Progenitor cell of endocrine pancreas (in vitro differentiated cells): Measurements from ENCODE around the gene SEL1L. TPM values are rescaled to one million over a fixed set of nuclear protein-coding genes. Genes with fewer than 3 reads are reported as not detected.
"Not testable (repeated sequence)": the region's sequence is repeated elsewhere in the genome, so short reads cannot be mapped to it uniquely, and the experiment has no call there.

ENCODE experiments used
- DNase-seq: peaks from one replicate; pipeline ENCODE4 v3.0.0; 2021; ENCODE audit warnings: low spot score; ENCODE audit not compliant: unreplicated experiment
- H3K27ac Mint-ChIP-seq: 2 replicates; pipeline ENCODE4 v1.8.0; 2021; ENCODE audit warnings: mild to moderate bottlenecking, moderate library complexity, mixed read lengths
- H3K27me3 Mint-ChIP-seq: 2 replicates; pipeline ENCODE4 v1.8.0; 2021; ENCODE audit warnings: mixed read lengths
- H3K36me3 Mint-ChIP-seq: 2 replicates; pipeline ENCODE4 v1.8.0; 2022; ENCODE audit warnings: mixed read lengths; ENCODE audit not compliant: insufficient read depth
- H3K4me1 Mint-ChIP-seq: 2 replicates; pipeline ENCODE4 v1.8.0; 2021; ENCODE audit warnings: low read depth, mixed read lengths
- H3K4me3 Mint-ChIP-seq: 2 replicates; pipeline ENCODE4 v1.8.0; 2021; ENCODE audit warnings: low read depth, mild to moderate bottlenecking, moderate library complexity, mixed read lengths
- H3K9me3 Mint-ChIP-seq: 2 replicates; pipeline ENCODE4 v1.8.0; 2021; ENCODE audit warnings: low read depth, mixed read lengths
- total RNA-seq: library from RNA; stranded (reverse); gene quantifications from 2 replicates; pipeline ENCODE4 v1.2.1, GENCODE V29; 2021
- TF ChIP-seq, protein P1 (sequence below): fragments of 200-600 bp; sonication (generic); IDR thresholded peaks from one replicate; pipeline ENCODE4 v1.5.0; 2021; ENCODE audit warnings: antibody characterized with exemption, mild to moderate bottlenecking; ENCODE audit not compliant: unreplicated experiment

Gene SEL1L
- total RNA-seq, 1 donor from 2014 or later, result 68.3 TPM

DNA sequence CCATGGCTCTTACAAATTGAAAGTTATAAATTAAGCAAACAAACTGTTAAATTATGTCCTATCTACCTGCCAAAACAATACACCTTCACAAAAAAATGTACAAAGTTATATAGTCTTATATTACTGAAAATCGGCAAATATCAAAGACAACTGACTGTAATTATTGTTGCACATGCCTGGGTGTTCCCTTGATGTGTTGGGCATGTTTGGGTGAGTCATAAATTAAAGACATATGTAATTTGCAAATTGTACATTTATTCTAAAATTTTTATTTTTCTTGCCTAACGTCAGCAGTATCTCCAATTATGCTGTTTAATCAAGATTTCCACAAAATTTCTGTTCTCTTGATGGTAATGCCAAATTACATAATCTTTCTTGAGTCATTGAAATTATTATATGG lies 22.0 kb upstream of the SEL1L start:
- Mint-ChIP-seq H3K36me3 (no peaks in the 10 kb centered on the region), H3K27ac (no peak overlapping the region), H3K27me3 (no peaks in the 10 kb centered on the region), H3K4me1 (no peaks in the 10 kb centered on the region), H3K4me3 (no peak overlapping the region), H3K9me3 (peaks cover 3% of the 10 kb centered on the region)
- no peak for DNase-seq
- TF ChIP-seq, protein P1, sequence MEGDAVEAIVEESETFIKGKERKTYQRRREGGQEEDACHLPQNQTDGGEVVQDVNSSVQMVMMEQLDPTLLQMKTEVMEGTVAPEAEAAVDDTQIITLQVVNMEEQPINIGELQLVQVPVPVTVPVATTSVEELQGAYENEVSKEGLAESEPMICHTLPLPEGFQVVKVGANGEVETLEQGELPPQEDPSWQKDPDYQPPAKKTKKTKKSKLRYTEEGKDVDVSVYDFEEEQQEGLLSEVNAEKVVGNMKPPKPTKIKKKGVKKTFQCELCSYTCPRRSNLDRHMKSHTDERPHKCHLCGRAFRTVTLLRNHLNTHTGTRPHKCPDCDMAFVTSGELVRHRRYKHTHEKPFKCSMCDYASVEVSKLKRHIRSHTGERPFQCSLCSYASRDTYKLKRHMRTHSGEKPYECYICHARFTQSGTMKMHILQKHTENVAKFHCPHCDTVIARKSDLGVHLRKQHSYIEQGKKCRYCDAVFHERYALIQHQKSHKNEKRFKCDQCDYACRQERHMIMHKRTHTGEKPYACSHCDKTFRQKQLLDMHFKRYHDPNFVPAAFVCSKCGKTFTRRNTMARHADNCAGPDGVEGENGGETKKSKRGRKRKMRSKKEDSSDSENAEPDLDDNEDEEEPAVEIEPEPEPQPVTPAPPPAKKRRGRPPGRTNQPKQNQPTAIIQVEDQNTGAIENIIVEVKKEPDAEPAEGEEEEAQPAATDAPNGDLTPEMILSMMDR, result no peak

DNA sequence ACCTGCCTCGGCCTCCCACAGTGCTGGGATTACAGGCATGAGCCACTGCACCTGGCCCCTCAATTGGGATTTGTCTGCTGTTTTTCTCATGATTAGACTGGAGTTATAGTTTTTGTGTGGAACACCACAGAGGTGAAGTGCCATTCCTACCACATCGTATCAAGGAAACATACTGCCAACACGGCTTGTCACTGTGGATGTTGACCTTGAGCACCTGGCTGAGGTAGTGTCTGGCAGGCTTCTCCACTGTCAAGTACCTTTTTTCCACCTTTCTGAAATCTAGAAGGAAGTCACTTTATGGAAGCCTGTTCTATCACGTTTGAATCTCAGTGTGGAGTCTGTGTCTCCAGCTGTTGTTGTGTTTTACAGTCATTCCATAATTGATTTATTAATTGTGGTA lies 21.4 kb upstream of the SEL1L start:
- no peaks in the 10 kb centered on the region for H3K4me1 Mint-ChIP-seq
- H3K36me3 Mint-ChIP-seq, result no peaks in the 10 kb centered on the region
- no peak for DNase-seq
- H3K27me3 Mint-ChIP-seq, result no peaks in the 10 kb centered on the region
- peaks cover 3% of the 10 kb centered on the region for H3K9me3 Mint-ChIP-seq
- H3K4me3 Mint-ChIP-seq, result no peak overlapping the region
- no peak overlapping the region for H3K27ac Mint-ChIP-seq
- TF ChIP-seq, protein P1, result no peak

- Mint-ChIP-seq H3K4me3 (no peak overlapping the region), H3K36me3 (no peaks in the 10 kb centered on the region), H3K9me3 (peaks cover 5% of the 10 kb centered on the region), H3K27me3 (no peaks in the 10 kb centered on the region), H3K4me1 (no peaks in the 10 kb centered on the region), H3K27ac (no peak overlapping the region)
- no peak for DNase-seq
- TF ChIP-seq, protein P1, result no peak
Measured at GRCh38 chr14:81551471-81551870, 17.8 kb upstream of the SEL1L start.

- DNase-seq, result no peak
- TF ChIP-seq, protein P1, result no peak
- peaks cover 5% of the 10 kb centered on the region for H3K9me3 Mint-ChIP-seq
- H3K4me3 Mint-ChIP-seq, result no peak overlapping the region
- no peak overlapping the region for H3K27ac Mint-ChIP-seq
- H3K27me3 Mint-ChIP-seq, result no peaks in the 10 kb centered on the region
- no peaks in the 10 kb centered on the region for H3K4me1 Mint-ChIP-seq
- H3K36me3 Mint-ChIP-seq, result no peaks in the 10 kb centered on the region
Measured at GRCh38 chr14:81550001-81550637, 16.5 kb upstream of the SEL1L start.

GRCh38 chr14:81541206-81541605 lies 7.6 kb upstream of the SEL1L start:
- H3K36me3 Mint-ChIP-seq, H3K4me1 Mint-ChIP-seq, H3K27me3 Mint-ChIP-seq, H3K27ac Mint-ChIP-seq, H3K4me3 Mint-ChIP-seq, DNase-seq: not testable (repeated sequence)
- peaks cover 24% of the 10 kb centered on the region for H3K9me3 Mint-ChIP-seq

- Mint-ChIP-seq H3K4me1 (peaks cover 35% of the 10 kb centered on the region), H3K9me3 (peaks cover 17% of the 10 kb centered on the region), H3K27me3 (no peaks in the 10 kb centered on the region), H3K4me3 (no peak overlapping the region), H3K27ac (no peak overlapping the region), H3K36me3 (peaks cover 4% of the 10 kb centered on the region)
- TF ChIP-seq, protein P1, result no peak
- DNase-seq, result no peak
Measured at GRCh38 chr14:81537193-81537592, 3.5 kb upstream of the SEL1L start.
